Hematopoietic multipotent progenitor cell treated with erythropoietin and hydrocortisone succinate and interleukin-3 and kit ligand, for 8 days (in vitro differentiated cells): ENCODE results near the gene CPED1.

ENCODE experiments used
- DNase-seq: peaks from one replicate; pipeline ENCODE4 v3.0.0-alpha.2; 2015

Gene CPED1

GRCh38 chr7:121075952-121076349, 87.4 kb downstream of the CPED1 start:
- DNase-seq: no peak

- peak; percentile 91 for DNase-seq
These were observed 88.0 kb downstream of the CPED1 start for GRCh38 chr7:121076350-121077164.

GRCh38 chr7:121077165-121077630, 88.7 kb downstream of the CPED1 start:
- peak; percentile 37 for DNase-seq

GRCh38 chr7:121078701-121079227, 90.3 kb downstream of the CPED1 start:
- peak; percentile 52 for DNase-seq

GRCh38 chr7:121079425-121080169, 91.1 kb downstream of the CPED1 start:
- peak; percentile 58 for DNase-seq

GRCh38 chr7:121080257-121080912, 91.9 kb downstream of the CPED1 start:
- no peak for DNase-seq

- no peak for DNase-seq
These were observed 92.4 kb downstream of the CPED1 start for GRCh38 chr7:121080913-121081326.

- peak; percentile 83 for DNase-seq
These were observed 92.9 kb downstream of the CPED1 start for GRCh38 chr7:121081327-121081936.

GRCh38 chr7:121082400-121083101, 94.0 kb downstream of the CPED1 start:
- DNase-seq: no peak

- peak; percentile 39 for DNase-seq
These were observed 94.8 kb downstream of the CPED1 start for GRCh38 chr7:121083138-121083789.

- no peak for DNase-seq
These were observed 95.3 kb downstream of the CPED1 start for GRCh38 chr7:121083790-121084251.

- DNase-seq: no peak
These were observed 95.7 kb downstream of the CPED1 start for GRCh38 chr7:121084256-121084655.

- DNase-seq: no peak
These were observed 96.3 kb downstream of the CPED1 start for GRCh38 chr7:121084748-121085336.

GRCh38 chr7:121085922-121086321, 97.4 kb downstream of the CPED1 start:
- DNase-seq: no peak

GRCh38 chr7:121088870-121089269, 100.4 kb downstream of the CPED1 start:
- DNase-seq: no peak

GRCh38 chr7:121094829-121095228, 106.3 kb downstream of the CPED1 start:
- DNase-seq: no peak

GRCh38 chr7:121097577-121097976, 109.1 kb downstream of the CPED1 start:
- no peak for DNase-seq

GRCh38 chr7:121099572-121099971, 111.1 kb downstream of the CPED1 start:
- DNase-seq: peak; percentile 24

- DNase-seq: no peak
These were observed 112.6 kb downstream of the CPED1 start for GRCh38 chr7:121101083-121101482.

- no peak for DNase-seq
These were observed 113.1 kb downstream of the CPED1 start for GRCh38 chr7:121101621-121102020.

GRCh38 chr7:121102619-121103018, 114.1 kb downstream of the CPED1 start:
- no peak for DNase-seq
